Stomach (tissue), 9 donors: ENCODE results near the gene OR51B6. TPM values are rescaled to one million over a fixed set of nuclear protein-coding genes. Genes with fewer than 3 reads are reported as not detected.
"Not testable (repeated sequence)": the region's sequence is repeated elsewhere in the genome, so short reads cannot be mapped to it uniquely, and the experiment has no call there.

Source experiments
- DNase-seq, 2 donors: peaks; one replicate each; pipeline versions ENCODE4 v3.0.0 to v3.0.0-alpha.2; 2013 to 2019
- H3K27ac ChIP-seq, 5 donors: fragments of 200-600 bp in 4 of 5; sonication (generic) in 4 of 5; one replicate each; pipeline ENCODE4 v1.5.1; 2013 to 2019; ENCODE audit warnings: mild to moderate bottlenecking in 1 of 5, moderate library complexity in 1 of 5
- H3K27me3 ChIP-seq, 3 donors: fragments of 200-600 bp; sonication (generic); one replicate each; pipeline ENCODE4 v1.5.1; 2017 to 2019; ENCODE audit warnings: mixed run types in 1 of 3
- H3K36me3 ChIP-seq, 4 donors: fragments of 200-600 bp; sonication (generic); 1 replicate in 3 of 4; 2 replicates in 1 of 4; pipeline ENCODE4 v1.5.1; 2016 to 2019
- H3K4me1 ChIP-seq, 4 donors: fragments of 200-600 bp; sonication (generic); one replicate each; pipeline ENCODE4 v1.5.1; 2016 to 2019
- H3K4me3 ChIP-seq, 4 donors: fragments of 200-600 bp; sonication (generic) in 3 of 4; one replicate each; pipeline ENCODE4 v1.5.1; 2016 to 2019; ENCODE audit warnings: mild to moderate bottlenecking in 1 of 4
- H3K9me3 ChIP-seq, 4 donors: fragments of 200-600 bp; sonication (generic); one replicate each; pipeline ENCODE4 v1.5.1; 2016 to 2019
- EP300 ChIP-seq: sonication (generic); formaldehyde crosslinking; IDR thresholded peaks from one replicate; pipeline ENCODE4 v1.6.1; 2017; ENCODE audit warnings: antibody characterized with exemption
- POLR2A ChIP-seq, 4 donors: fragments of 450-650 bp; IDR thresholded peaks; one replicate each; pipeline ENCODE4 v1.6.1; 2016; ENCODE audit warnings: antibody characterized with exemption in 4 of 4, control low read depth in 2 of 4, mild to moderate bottlenecking in 1 of 4, moderate library complexity in 1 of 4
- POLR2AphosphoS5 ChIP-seq, 3 donors: sonication (generic); formaldehyde crosslinking; IDR thresholded peaks; one replicate each; pipeline ENCODE4 v1.6.1; 2016; ENCODE audit warnings: antibody characterized with exemption in 3 of 3
- WGBS, 5 donors: extraction: QIAGEN DNeasy Blood & Tissue Kit in 3 of 5; methylation state at CpG; one replicate each; pipeline versions ENCODE4 v1.1.5 to v1.1.7; 2013 to 2018; 5-methylcytosine and 5-hydroxymethylcytosine counted together
- intact Hi-C: fragments of 100-400 bp; cut with DNase I; formaldehyde crosslinking; loops from one replicate; pipeline ENCODE4 v1.15.1; 2023; ENCODE audit warnings: low total_unique reads
- polyA plus RNA-seq, 3 donors: library from polyadenylated mRNA; stranded (reverse); fragments of 200-250 nt; gene quantifications; one replicate each; pipeline ENCODE4 v1.2.3, GENCODE V29; 2013
- total RNA-seq, 5 donors: library from RNA; depleted of rRNA; stranded (reverse); fragments of >200 nt; gene quantifications; one replicate each; pipeline versions ENCODE4 v1.1.0 to v1.2.3, GENCODE V29; 2014 to 2016
- TF ChIP-seq, protein P1 (sequence below), 7 experiments: fragments of 450-650 bp in 4 of 7; fragments of 200-600 bp in 3 of 7; sonication (generic) in 3 of 7; IDR thresholded peaks; one replicate each; pipeline ENCODE4 v1.5.1; 2016 to 2019; ENCODE audit warnings: antibody characterized with exemption in 7 of 7, control low read depth in 2 of 7, mild to moderate bottlenecking in 1 of 7
- donor health status: healthy with polysubstance abuse.
- donor health status: Bipolar disorder and iron deficiency.
- donor health status: healthy.

The OR51B6 gene
- total and polyA plus RNA-seq, 8 donors, result not detected

GRCh38 chr11:5345831-5346230 is 5.5 kb upstream of the OR51B6 start:
- no peak overlapping the region for H3K4me3 ChIP-seq

GRCh38 chr11:5348551-5349194 is 2.6 kb upstream of the OR51B6 start:
- Histone ChIP-seq H3K4me1 (no peaks in the 10 kb centered on the region), H3K4me3 (no peak overlapping the region), H3K27ac (no peak overlapping the region), H3K36me3 (no peaks in the 10 kb centered on the region), H3K9me3 (no peaks in the 10 kb centered on the region), H3K27me3 (no peaks in the 10 kb centered on the region)
- TF ChIP-seq, protein P1, sequence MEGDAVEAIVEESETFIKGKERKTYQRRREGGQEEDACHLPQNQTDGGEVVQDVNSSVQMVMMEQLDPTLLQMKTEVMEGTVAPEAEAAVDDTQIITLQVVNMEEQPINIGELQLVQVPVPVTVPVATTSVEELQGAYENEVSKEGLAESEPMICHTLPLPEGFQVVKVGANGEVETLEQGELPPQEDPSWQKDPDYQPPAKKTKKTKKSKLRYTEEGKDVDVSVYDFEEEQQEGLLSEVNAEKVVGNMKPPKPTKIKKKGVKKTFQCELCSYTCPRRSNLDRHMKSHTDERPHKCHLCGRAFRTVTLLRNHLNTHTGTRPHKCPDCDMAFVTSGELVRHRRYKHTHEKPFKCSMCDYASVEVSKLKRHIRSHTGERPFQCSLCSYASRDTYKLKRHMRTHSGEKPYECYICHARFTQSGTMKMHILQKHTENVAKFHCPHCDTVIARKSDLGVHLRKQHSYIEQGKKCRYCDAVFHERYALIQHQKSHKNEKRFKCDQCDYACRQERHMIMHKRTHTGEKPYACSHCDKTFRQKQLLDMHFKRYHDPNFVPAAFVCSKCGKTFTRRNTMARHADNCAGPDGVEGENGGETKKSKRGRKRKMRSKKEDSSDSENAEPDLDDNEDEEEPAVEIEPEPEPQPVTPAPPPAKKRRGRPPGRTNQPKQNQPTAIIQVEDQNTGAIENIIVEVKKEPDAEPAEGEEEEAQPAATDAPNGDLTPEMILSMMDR (IDR thresholded peaks at IDR 0.05), result no peak
- TF ChIP-seq POLR2A (IDR thresholded peaks at IDR 0.05) (no peak), POLR2AphosphoS5 (IDR thresholded peaks at IDR 0.05) (no peak), EP300 (no peak)
- no peak for DNase-seq
- intact Hi-C loops, result no loop called here
- 15 to 32% (median 22%) methylated on average over 3 of the region's 3 CpGs for WGBS, 5 donors

More at GRCh38 chr11:5345831-5346230, 5.5 kb upstream of the OR51B6 start:
- H3K9me3 ChIP-seq, result no peaks in the 10 kb centered on the region
- TF ChIP-seq, protein P1 (IDR thresholded peaks at IDR 0.05), result no peak
- TF ChIP-seq POLR2A (IDR thresholded peaks at IDR 0.05) (no peak), POLR2AphosphoS5 (IDR thresholded peaks at IDR 0.05) (no peak), EP300 (no peak)
- DNase-seq, result no peak
- WGBS, 5 donors, result 48 to 58% (median 55%) methylated on average over 3 of the region's 3 CpGs
- intact Hi-C loops, result no loop called here
- no peaks in the 10 kb centered on the region for H3K27me3 ChIP-seq
- no peak overlapping the region for H3K27ac ChIP-seq
- H3K4me1 ChIP-seq, result no peaks in the 10 kb centered on the region
- H3K36me3 ChIP-seq, result no peaks in the 10 kb centered on the region

DNA sequence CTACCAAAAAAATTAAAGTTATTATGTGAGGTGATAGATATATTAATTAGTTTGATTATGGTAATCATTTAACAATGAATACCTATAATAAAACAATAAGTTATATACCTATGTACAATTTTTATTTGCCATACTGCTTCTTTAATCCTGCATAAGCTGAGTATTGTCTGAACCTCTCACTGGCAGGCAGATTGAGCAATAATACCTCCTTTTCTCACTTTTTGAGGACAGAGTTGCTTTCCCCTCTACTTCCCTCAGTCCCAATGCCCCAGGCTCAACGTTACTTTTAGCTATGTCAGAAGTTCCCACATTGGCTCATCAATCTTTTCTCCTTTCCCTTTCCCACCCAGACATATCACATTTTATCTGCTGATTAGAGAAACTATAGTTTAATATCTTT is 1.8 kb upstream of the OR51B6 start:
- no peak for DNase-seq
- Histone ChIP-seq H3K27ac (no peak overlapping the region), H3K4me1 (no peaks in the 10 kb centered on the region), H3K4me3 (no peak overlapping the region), H3K27me3 (no peaks in the 10 kb centered on the region), H3K9me3 (no peaks in the 10 kb centered on the region), H3K36me3 (no peaks in the 10 kb centered on the region)
- TF ChIP-seq POLR2AphosphoS5 (IDR thresholded peaks at IDR 0.05) (no peak), POLR2A (IDR thresholded peaks at IDR 0.05) (no peak), EP300 (no peak)
- TF ChIP-seq, protein P1 (IDR thresholded peaks at IDR 0.05), result no peak
- intact Hi-C loops, result no loop called here
- WGBS, 5 donors, result 25 to 44% (median 38%) methylated on average over 1 of the region's 1 CpG

- H3K4me3 ChIP-seq, H3K9me3 ChIP-seq, DNase-seq, H3K4me1 ChIP-seq, H3K27ac ChIP-seq, H3K27me3 ChIP-seq, H3K36me3 ChIP-seq, intact Hi-C loops: not testable (repeated sequence)
- 77 to 85% (median 84%) methylated on average over 4 to 5 of the region's 5 CpGs for WGBS, 5 donors
Measured at GRCh38 chr11:5356031-5356430, 4.7 kb downstream of the OR51B6 start.

DNA sequence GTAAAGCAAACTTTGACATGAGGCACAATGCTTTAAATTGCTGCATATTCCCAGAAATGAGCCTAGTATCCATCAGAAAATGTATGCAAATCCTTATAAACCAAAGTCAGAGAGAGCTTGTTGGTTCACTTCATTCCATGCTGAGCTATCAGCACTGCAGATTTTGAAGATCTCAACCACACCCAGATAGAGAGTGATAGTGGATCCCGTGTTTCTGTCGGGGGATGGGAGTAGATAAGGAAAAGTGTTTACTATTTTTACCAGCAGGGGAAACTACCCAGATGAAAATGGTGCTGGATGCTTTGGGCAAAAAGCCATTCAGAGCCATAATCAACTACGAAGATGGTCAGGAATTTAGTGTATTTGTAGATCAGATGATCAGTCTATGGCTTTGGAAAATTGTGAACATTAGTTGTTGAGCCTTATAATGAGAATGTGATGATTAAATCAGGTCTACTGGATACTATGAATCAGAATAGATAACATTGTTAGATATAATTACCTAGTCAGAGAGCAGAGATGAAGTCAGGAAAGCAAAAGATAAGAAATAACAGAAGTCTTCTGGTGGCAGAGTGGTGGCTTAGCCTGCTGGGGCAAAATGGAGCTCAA is 10.8 kb downstream of the OR51B6 start:
- no peak for DNase-seq
- H3K4me1 ChIP-seq, result no peaks in the 10 kb centered on the region
- no peak overlapping the region for H3K27ac ChIP-seq
- no peaks in the 10 kb centered on the region for H3K36me3 ChIP-seq
- intact Hi-C loops, result no loop called here
- 52 to 67% (median 58%) methylated on average over 3 of the region's 3 CpGs for WGBS, 5 donors
- TF ChIP-seq, protein P1 (IDR thresholded peaks at IDR 0.05), result no peak
- TF ChIP-seq POLR2AphosphoS5 (IDR thresholded peaks at IDR 0.05) (no peak), POLR2A (IDR thresholded peaks at IDR 0.05) (no peak), EP300 (no peak)
- no peaks in the 10 kb centered on the region for H3K9me3 ChIP-seq
- no peak overlapping the region for H3K4me3 ChIP-seq
- no peaks in the 10 kb centered on the region for H3K27me3 ChIP-seq
